Measurements from ENCODE around the gene CCNY.
"Not testable (repeated sequence)": the region's sequence is repeated elsewhere in the genome, so short reads cannot be mapped to it uniquely, and the experiment has no call there.

Gene CCNY

GRCh38 chr10:35384265-35384868 is 48.1 kb downstream of the CCNY start:
- no peak for DNase-seq (ENCODE audit: low spot score)

GRCh38 chr10:35386594-35387174 is 50.4 kb downstream of the CCNY start:
- DNase-seq (ENCODE audit: low spot score): no peak

GRCh38 chr10:35387768-35388167 is 51.5 kb downstream of the CCNY start:
- DNase-seq (ENCODE audit: low spot score): no peak

- DNase-seq (ENCODE audit: low spot score): no peak
Observed at GRCh38 chr10:35388197-35388596, 51.9 kb downstream of the CCNY start.

- peak; percentile 71 for DNase-seq (ENCODE audit: low spot score)
Observed at GRCh38 chr10:35388682-35389081, 52.4 kb downstream of the CCNY start.

GRCh38 chr10:35390161-35390840 is 54.0 kb downstream of the CCNY start:
- no peak for DNase-seq (ENCODE audit: low spot score)

- DNase-seq (ENCODE audit: low spot score): no peak
Observed at GRCh38 chr10:35390843-35391152, 54.5 kb downstream of the CCNY start.

- DNase-seq (ENCODE audit: low spot score): no peak
Observed at GRCh38 chr10:35391153-35391953, 55.0 kb downstream of the CCNY start.

- DNase-seq (ENCODE audit: low spot score): no peak
Observed at GRCh38 chr10:35391954-35392262, 55.6 kb downstream of the CCNY start.

- no peak for DNase-seq (ENCODE audit: low spot score)
Observed at GRCh38 chr10:35392482-35393228, 56.3 kb downstream of the CCNY start.

- DNase-seq (ENCODE audit: low spot score): no peak
Observed at GRCh38 chr10:35394411-35394851, 58.1 kb downstream of the CCNY start.

- no peak for DNase-seq (ENCODE audit: low spot score)
Observed at GRCh38 chr10:35394934-35395333, 58.6 kb downstream of the CCNY start.

- DNase-seq (ENCODE audit: low spot score): peak; percentile 57
Observed at GRCh38 chr10:35396560-35397434, 60.5 kb downstream of the CCNY start.

- no peak for DNase-seq (ENCODE audit: low spot score)
Observed at GRCh38 chr10:35397953-35398352, 61.6 kb downstream of the CCNY start.

GRCh38 chr10:35398355-35398754 is 62.0 kb downstream of the CCNY start:
- DNase-seq (ENCODE audit: low spot score): no peak

- no peak for DNase-seq (ENCODE audit: low spot score)
Observed at GRCh38 chr10:35398908-35399307, 62.6 kb downstream of the CCNY start.

- no peak for DNase-seq (ENCODE audit: low spot score)
Observed at GRCh38 chr10:35399414-35400009, 63.2 kb downstream of the CCNY start.

GRCh38 chr10:35400595-35401268 is 64.4 kb downstream of the CCNY start:
- no peak for DNase-seq (ENCODE audit: low spot score)

GRCh38 chr10:35403491-35403890 is 67.2 kb downstream of the CCNY start:
- DNase-seq (ENCODE audit: low spot score): not testable (repeated sequence)

- not testable (repeated sequence) for DNase-seq (ENCODE audit: low spot score)
Observed at GRCh38 chr10:35404077-35404476, 67.8 kb downstream of the CCNY start.

Data from D341Med (cell line).